Suppressor macrophage treated with lipopolysaccharide for 4 hours (primary cell): ENCODE results near the gene CNTRL.
"Not testable (repeated sequence)": the region's sequence is repeated elsewhere in the genome, so short reads cannot be mapped to it uniquely, and the experiment has no call there.

Experiments
- DNase-seq: peaks from one replicate; pipeline ENCODE4 v3.0.0-alpha.2; 2020

Gene CNTRL

GRCh38 chr9:121071370-121071755, 3.4 kb upstream of the CNTRL start:
- peak; percentile 69 for DNase-seq

GRCh38 chr9:121071756-121072421, 2.9 kb upstream of the CNTRL start:
- DNase-seq = peak; percentile 72

DNA sequence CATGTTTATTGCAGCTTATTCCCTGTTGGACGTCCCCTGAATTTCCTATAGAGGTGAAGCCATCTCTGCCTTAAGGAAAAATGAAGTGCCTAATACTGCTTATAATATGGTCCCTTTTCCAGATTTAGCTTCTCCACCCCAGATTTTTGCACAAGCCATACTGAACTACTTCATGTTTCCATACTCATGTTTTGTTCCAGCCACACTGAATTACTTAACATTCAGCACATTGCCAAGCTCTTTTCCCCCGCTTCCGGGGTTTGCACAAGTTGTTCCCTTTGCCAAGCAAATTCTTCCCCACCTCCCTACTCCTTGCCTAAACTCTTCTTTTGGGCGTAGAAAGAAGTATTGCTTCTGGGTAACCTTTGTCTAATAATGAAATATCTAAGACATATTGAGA, 1.7 kb upstream of the CNTRL start:
- peak; percentile 75 for DNase-seq

- DNase-seq = peak; percentile 35
These were observed 689 bp downstream of the CNTRL start for GRCh38 chr9:121075251-121076036.

DNA sequence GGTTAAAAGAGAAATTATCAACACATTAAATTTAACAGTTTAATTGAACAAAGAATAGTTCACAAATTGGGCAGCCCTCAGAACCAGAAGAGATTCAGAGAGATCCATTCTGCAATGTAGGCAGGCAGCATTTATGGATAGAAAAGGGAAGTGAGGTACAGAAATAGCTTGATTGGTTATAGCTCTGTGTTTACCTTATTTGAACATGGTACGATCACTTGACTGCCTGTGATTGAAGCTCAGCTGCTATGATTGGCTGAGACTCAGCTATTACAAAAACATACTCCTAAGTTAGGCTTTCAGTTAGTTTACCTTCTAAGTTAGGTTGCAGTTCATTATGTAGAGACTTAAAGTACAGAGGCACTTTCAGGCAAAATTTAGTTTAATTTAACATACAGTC, 7.3 kb downstream of the CNTRL start:
- DNase-seq = no peak

DNA sequence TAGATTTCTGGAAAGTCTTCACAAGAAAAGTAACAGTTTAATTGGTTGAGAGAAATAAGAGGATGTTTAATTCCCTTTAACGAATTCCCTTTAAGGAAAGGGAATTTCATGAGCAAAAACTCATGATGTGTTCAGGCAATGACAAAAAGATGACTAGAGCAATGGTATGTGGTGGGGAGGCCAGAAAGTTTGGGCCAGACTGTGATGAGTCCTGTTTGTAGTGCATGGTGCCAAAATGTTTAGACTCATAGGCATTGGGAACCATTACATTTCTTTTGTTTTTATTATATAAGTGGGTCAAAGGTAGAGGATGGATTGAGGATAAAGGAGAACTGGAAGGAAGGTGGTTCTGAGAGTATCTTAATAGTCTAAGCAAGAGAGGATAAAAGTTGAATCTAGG, 10.9 kb downstream of the CNTRL start:
- no peak for DNase-seq

GRCh38 chr9:121088576-121088975, 13.8 kb downstream of the CNTRL start:
- DNase-seq = peak; percentile 46

DNA sequence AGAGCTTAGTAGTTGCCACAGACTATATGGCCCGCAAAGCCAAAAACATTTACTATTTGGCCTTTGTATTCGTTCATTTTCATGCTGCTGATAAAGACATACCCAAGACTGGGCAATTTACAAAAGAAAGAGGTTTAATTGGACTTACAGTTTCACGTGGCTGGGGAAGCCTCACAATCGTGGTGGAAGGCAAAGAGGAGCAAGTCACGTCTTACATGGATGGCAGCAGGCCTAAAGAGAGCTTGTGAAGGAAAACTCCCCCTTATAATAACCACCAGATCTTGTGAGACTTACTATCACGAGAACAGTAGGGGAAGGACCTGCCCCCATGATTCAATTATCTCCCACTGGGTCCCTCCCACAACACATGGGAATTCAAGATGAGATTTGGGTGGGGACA, 16.0 kb downstream of the CNTRL start:
- not testable (repeated sequence) for DNase-seq

DNA sequence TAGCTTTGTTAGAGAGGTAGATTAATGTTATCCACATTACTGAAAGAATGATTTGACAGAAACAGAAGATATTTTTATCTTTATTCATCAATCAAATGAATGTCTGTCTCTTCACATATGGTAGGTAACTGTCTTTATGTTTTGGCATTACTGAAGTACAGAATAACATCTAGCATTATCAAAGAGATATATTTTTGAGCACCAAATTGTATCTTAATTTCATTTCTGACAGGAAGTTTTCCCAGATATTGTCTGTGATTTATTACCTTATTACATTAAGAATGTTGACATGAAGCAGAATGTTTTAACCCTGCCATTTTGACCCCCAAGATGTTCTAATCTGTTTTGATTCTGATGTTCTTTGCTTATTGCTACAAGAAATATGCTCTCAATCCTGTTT, 20.3 kb downstream of the CNTRL start:
- no peak for DNase-seq

DNA sequence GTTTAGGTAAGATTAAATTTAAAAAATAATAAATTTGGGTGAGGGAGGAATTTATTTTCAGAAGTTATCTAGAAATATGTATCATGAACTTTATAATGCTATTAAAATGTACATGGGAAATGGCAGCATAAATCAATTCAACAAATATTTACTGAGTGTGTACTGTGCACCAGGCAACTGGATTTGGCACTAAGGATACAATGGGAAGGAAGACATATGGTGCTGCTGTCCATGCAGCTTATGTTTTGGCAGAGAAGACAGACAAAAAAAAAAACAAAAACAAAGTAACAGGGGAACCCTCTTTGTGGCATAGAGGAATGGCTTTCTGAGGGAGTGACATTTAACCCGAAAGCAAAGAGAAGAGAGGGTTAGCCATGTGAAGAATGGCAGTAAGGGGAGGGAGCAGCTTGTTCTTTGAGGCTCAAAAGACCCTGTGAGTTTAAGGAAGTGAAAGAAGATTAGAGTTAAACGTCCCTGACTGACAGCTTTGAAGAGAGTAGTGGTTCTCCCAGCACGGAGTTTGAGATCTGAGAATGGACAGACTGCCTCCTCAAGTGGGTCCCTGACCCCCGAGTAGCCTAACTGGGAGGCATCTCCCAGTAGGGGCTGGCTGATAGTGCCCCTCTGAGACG, 23.9 kb downstream of the CNTRL start:
- no peak for DNase-seq

DNA sequence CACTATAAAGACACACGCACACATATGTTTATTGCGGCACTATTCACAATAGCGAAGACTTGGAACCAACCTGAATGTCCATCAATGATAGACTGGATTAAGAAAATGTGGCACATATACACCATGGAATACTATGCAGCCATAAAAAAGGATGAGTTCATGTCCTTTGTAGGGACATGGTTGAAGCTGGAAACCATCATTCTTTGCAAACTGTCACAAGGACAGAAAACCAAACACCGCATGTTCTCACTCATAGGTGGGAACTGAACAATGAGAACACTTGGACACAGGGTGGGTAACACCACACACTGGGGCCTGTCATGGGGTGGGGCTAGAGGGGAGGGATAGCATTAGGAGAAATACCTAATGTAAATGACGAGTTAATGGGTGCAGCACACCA, 29.3 kb downstream of the CNTRL start:
- DNase-seq = not testable (repeated sequence)

- DNase-seq = no peak
These were observed 30.8 kb downstream of the CNTRL start for GRCh38 chr9:121105531-121105930.

- DNase-seq = no peak
These were observed 32.3 kb downstream of the CNTRL start for GRCh38 chr9:121107029-121107428.

- DNase-seq = peak; percentile 14
These were observed 33.1 kb downstream of the CNTRL start for GRCh38 chr9:121107881-121108280.

DNA sequence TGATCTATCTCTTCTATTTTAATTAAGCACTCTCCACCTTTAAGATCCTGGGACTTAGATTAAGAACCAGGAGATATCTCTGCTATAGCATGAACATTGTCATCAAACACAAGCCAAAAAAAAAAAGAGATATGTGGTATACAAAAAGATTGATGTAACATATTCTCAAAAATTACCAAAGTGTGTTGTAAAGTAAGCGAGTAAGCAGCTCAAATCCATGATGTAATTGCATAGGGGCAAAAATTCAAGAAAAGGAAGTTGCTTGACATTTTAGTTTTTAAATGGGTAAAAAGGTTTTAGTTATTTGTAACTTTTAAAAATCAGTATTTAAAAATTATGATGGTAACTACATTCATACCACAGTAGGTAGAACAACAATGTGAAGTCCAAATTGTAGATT, 40.7 kb downstream of the CNTRL start:
- DNase-seq = peak; percentile 57

DNA sequence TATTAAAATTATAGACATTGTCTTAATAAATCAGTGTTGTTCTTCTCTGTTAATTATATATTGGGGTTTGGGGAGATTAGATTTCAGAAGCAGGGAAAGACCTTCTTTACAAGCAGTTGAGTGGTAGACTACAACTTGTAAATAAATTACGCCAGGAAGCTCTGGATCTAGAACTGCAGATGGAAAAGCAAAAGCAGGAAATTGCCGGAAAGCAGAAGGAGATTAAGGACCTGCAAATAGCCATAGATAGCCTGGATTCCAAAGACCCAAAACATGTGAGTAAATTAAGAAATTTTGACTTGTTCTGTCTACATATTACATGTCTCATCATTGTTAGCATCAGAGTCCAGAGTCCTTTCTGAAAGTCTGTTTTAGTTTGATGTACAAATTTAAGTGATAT, 43.5 kb downstream of the CNTRL start:
- DNase-seq = no peak

- no peak for DNase-seq
These were observed 45.6 kb downstream of the CNTRL start for GRCh38 chr9:121120386-121120785.

GRCh38 chr9:121121582-121122087, 46.9 kb downstream of the CNTRL start:
- peak; percentile 97 for DNase-seq

DNA sequence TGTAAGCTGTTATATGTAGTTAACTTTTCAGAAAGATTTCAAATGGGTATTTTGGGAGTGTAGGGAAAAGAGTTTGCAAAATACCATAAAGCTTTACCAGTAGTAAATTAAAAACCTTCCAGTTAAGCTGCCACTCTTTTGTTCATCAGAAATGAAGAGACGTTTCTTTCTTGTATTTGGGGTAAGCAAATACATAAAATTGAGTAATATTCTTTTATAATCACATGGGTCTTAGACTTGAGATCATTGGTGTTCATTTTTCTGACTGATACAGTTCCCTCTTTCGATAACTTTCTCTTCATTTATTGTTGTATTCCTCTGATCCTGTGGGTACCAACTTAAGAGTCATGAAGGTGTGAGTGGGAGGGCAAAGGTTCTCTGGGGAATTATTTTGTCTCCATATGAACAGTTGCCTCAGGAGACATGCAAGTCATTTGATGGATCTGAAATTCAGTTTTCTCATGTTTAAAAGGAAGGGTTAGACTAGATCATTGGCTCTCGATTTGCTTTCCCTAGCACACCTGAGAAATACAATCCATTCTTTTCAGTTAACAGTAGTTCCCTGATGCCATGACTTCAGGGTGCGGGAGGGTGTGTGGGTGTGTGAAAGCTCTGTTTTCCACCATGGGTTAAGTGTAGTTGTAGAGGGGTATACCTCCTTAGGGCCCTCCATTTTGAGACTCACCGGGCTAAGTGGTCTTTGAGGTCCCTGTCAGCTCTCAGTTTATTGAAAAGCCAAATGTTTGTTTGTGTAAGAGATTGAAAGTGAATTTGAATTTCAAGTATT, 47.7 kb downstream of the CNTRL start:
- DNase-seq = peak; percentile 25

- no peak for DNase-seq
These were observed 49.2 kb downstream of the CNTRL start for GRCh38 chr9:121123816-121124535.

DNA sequence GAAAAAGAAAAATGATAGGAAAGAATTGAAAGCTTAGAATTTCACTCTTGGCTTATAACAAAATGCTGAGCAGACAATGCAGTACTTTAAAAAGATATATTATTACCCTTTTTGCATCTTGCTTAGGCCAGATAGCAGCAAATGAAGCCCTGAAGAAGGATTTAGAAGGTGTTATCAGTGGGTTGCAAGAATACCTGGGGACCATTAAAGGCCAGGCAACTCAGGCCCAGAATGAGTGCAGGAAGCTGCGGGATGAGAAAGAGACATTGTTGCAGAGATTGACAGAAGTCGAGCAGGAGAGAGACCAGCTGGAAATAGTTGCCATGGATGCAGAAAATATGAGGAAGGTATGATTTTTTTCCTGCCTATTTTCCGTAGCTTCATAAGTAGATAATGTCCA, 50.8 kb downstream of the CNTRL start:
- DNase-seq = no peak

GRCh38 chr9:121129384-121129783, 54.6 kb downstream of the CNTRL start:
- DNase-seq = not testable (repeated sequence)
